HCT116 (cell line): ENCODE results near the gene SYCP1. TPM values are rescaled to one million over a fixed set of nuclear protein-coding genes. Genes with fewer than 3 reads are reported as not detected.

Source experiments
- ATAC-seq: fragments of 200-7000 bp; cut with Tn5 transposase; 2 replicates; pipeline ENCODE4 v1.9.1; 2020; ENCODE audit warnings: mild to moderate bottlenecking, moderate library complexity
- BruUV-seq: library from RNA; stranded (reverse); fragments of 400-500 nt; replicated peaks from 2 replicates; lab custom pipeline; 2021; lab: Mats Ljungman, UMichigan
- CTCF ChIA-PET: fragments of 300-600 bp; sonication (Branson Sonifier 250); formaldehyde crosslinking; loops from one replicate; lab custom pipeline; 2021; ENCODE audit warnings: antibody characterized with exemption; lab: Charles Lee
- POLR2A ChIA-PET: fragments of 300-600, 350-600 bp; sonication (Branson Sonifier 250); formaldehyde crosslinking; loops from one replicate; lab custom pipeline; 2021; ENCODE audit warnings: antibody characterized with exemption; lab: Charles Lee
- RAD21 ChIA-PET, 2 experiments: fragments of 300-600 bp; sonication (Branson Sonifier 250); formaldehyde crosslinking; loops; one replicate each; lab custom pipeline; 2023; ENCODE audit warnings: low total read pairs in 2 of 2; ENCODE audit not compliant: uncharacterized antibody in 2 of 2, unreplicated experiment in 2 of 2, low non-redundant PET in 1 of 2; lab: Charles Lee
- DNase-seq: peaks from one replicate; pipeline ENCODE4 v3.0.0-alpha.2; 2010; ENCODE audit warnings: low read depth, low spot score
- H2AFZ ChIP-seq: fragments of 200-600 bp; shearing (Covaris generic), sonication (generic); 2 replicates; pipeline ENCODE4 v1.6.1; 2017; ENCODE audit warnings: low read depth, mixed run types, mixed read lengths, antibody characterized with exemption, low read length; ENCODE audit not compliant: poor library complexity, severe bottlenecking
- H3K27ac ChIP-seq: 2 replicates; pipeline ENCODE4 v1.5.1; 2012; ENCODE audit warnings: low read depth, low read length
- H3K27me3 ChIP-seq: fragments of 200-600 bp; sonication (generic); 2 replicates; pipeline ENCODE4 v1.6.1; 2016; ENCODE audit warnings: mixed run types, low read length, mixed read lengths; ENCODE audit not compliant: insufficient read depth
- H3K36me3 ChIP-seq, 2 experiments: fragments of 200-500 bp in 1 of 2; fragments of 200-600 bp in 1 of 2; sonication (Bioruptor generic) in 1 of 2; sonication (generic) in 1 of 2; 2 replicates each; pipeline versions ENCODE4 v1.5.1 to v1.6.1; 2014 to 2016; ENCODE audit warnings: low read length in 2 of 2, inconsistent platforms in 1 of 2, mixed read lengths in 1 of 2, mixed run types in 1 of 2; ENCODE audit not compliant: insufficient read depth in 2 of 2, control insufficient read depth in 1 of 2
- H3K4me1 ChIP-seq, 2 experiments: fragments of 200-600 bp in 1 of 2; sonication (generic) in 1 of 2; 2 replicates each; pipeline versions ENCODE4 v1.5.1 to v1.6.1; 2012 to 2017; ENCODE audit warnings: low read length in 2 of 2, inconsistent platforms in 1 of 2, mild to moderate bottlenecking in 1 of 2, mixed read lengths in 1 of 2, mixed run types in 1 of 2, moderate library complexity in 1 of 2; ENCODE audit not compliant: insufficient read depth in 2 of 2, control insufficient read depth in 1 of 2
- H3K4me2 ChIP-seq: fragments of 200-600 bp; sonication (generic); 2 replicates; pipeline ENCODE4 v1.6.1; 2017; ENCODE audit warnings: mixed run types, low read length, mixed read lengths
- H3K4me3 ChIP-seq, 2 experiments: fragments of 200-600 bp in 1 of 2; sonication (generic) in 1 of 2; replicated peaks in 1 of 2; 2 replicates each; pipeline ENCODE4 v1.5.1; 2011 to 2016; ENCODE audit warnings: low read length in 2 of 2, control low read depth in 1 of 2, low read depth in 1 of 2, mild to moderate bottlenecking in 1 of 2, mixed read lengths in 1 of 2, mixed run types in 1 of 2
- H3K79me2 ChIP-seq: fragments of 200-600 bp; sonication (generic); 2 replicates; pipeline ENCODE4 v1.6.1; 2017; ENCODE audit warnings: mild to moderate bottlenecking, mixed run types, low read length, moderate library complexity, mixed read lengths; ENCODE audit not compliant: insufficient read depth
- H3K9ac ChIP-seq: fragments of 200-600 bp; sonication (generic); 2 replicates; pipeline ENCODE4 v1.6.1; 2016; ENCODE audit warnings: low read length, mixed read lengths
- H3K9me2 ChIP-seq: fragments of 200-600 bp; sonication (generic), shearing (Covaris generic); 2 replicates; pipeline ENCODE4 v1.6.1; 2017; ENCODE audit warnings: mixed run types, mild to moderate bottlenecking, moderate library complexity; ENCODE audit not compliant: insufficient read depth
- H3K9me3 ChIP-seq, 2 experiments: fragments of 200-500 bp in 1 of 2; fragments of 200-600 bp in 1 of 2; sonication (Bioruptor generic) in 1 of 2; sonication (generic) in 1 of 2; 2 replicates each; pipeline ENCODE4 v1.6.1; 2014 to 2017; ENCODE audit warnings: low read length in 2 of 2, mixed read lengths in 2 of 2, inconsistent platforms in 1 of 2, low read depth in 1 of 2, mild to moderate bottlenecking in 1 of 2, mixed run types in 1 of 2, moderate library complexity in 1 of 2; ENCODE audit not compliant: control insufficient read depth in 1 of 2, insufficient read depth in 1 of 2
- H4K20me1 ChIP-seq: fragments of 200-600 bp; sonication (generic), shearing (Covaris generic); 2 replicates; pipeline ENCODE4 v1.6.1; 2017; ENCODE audit warnings: mixed run types, mild to moderate bottlenecking, moderate library complexity; ENCODE audit not compliant: insufficient read depth
- MAX ChIP-seq: IDR thresholded peaks from 2 replicates; pipeline ENCODE4 v1.6.1; 2012
- RAD21 ChIP-seq: IDR thresholded peaks from 2 replicates; pipeline ENCODE4 v1.6.1; 2012; ENCODE audit warnings: low read depth, mild to moderate bottlenecking
- SRF ChIP-seq: IDR thresholded peaks from 2 replicates; pipeline ENCODE4 v1.6.1; 2012; ENCODE audit warnings: low read depth
- intact Hi-C: fragments of 100-400 bp; cut with micrococcal nuclease; formaldehyde crosslinking; loops from 2 replicates; pipeline ENCODE4 v1.10.0; 2022
- total RNA-seq: library from RNA; stranded (reverse); gene quantifications from one replicate; pipeline ENCODE4 v1.2.1, GENCODE V29; 2021; ENCODE audit not compliant: unreplicated experiment
- TF ChIP-seq, protein P1 (sequence below), 3 experiments: fragments of 200-600 bp in 1 of 3; sonication (generic) in 1 of 3; IDR thresholded peaks in 2 of 3; conservative IDR thresholded peaks in 1 of 3; 2 replicates each; pipeline ENCODE4 v1.5.1; 2012 to 2017; ENCODE audit warnings: low read depth in 2 of 3, low read length in 2 of 3, antibody characterized with exemption in 1 of 3, borderline replicate concordance in 1 of 3, control low read depth in 1 of 3, mild to moderate bottlenecking in 1 of 3, mixed read lengths in 1 of 3, mixed run types in 1 of 3, moderate library complexity in 1 of 3; ENCODE audit not compliant: insufficient read depth in 1 of 3

The SYCP1 gene
- total RNA-seq, 1 experiment from 2014 or later = not detected

- Histone ChIP-seq H3K36me3 (no peaks in the 10 kb centered on the region), H3K9me3 (no peaks in the 10 kb centered on the region), H3K9me2 (no peaks in the 10 kb centered on the region), H3K27ac (no peak overlapping the region), H3K4me3 (no peak overlapping the region), H3K4me2 (no peak overlapping the region)
- DNase-seq (no peak), ATAC-seq (no peak)
- no TSS peak for BruUV-seq
- ChIA-PET CTCF (interaction anchor here (0.9 kb wide), 1 partner anchor 16 kb away, joined by 3 read pairs; no protein-coding TSS in a partner anchor), POLR2A (no interaction called here), RAD21 (no interaction called here)
- intact Hi-C loops = no loop called here
- TF ChIP-seq MAX = no peak
- TF ChIP-seq, all 23 proteins: peak for 0
- Histone ChIP-seq H2AFZ (no peak overlapping the region), H3K27me3 (no peaks in the 10 kb centered on the region), H4K20me1 (no peaks in the 10 kb centered on the region), H3K79me2 (no peaks in the 10 kb centered on the region), H3K4me1 (no peaks in the 10 kb centered on the region), H3K9ac (no peak overlapping the region)
Observed at GRCh38 chr1:115036814-115037507, 182.3 kb downstream of the SYCP1 start.

- DNase-seq (no peak), ATAC-seq (peak; percentile 66)
- Histone ChIP-seq H3K9ac (no peak overlapping the region), H3K9me3 (no peaks in the 10 kb centered on the region), H3K79me2 (no peaks in the 10 kb centered on the region), H3K4me2 (no peak overlapping the region), H3K36me3 (no peaks in the 10 kb centered on the region), H3K9me2 (no peaks in the 10 kb centered on the region), H3K27ac (no peak overlapping the region), H4K20me1 (no peaks in the 10 kb centered on the region), H3K4me3 (no peak overlapping the region), H3K27me3 (no peaks in the 10 kb centered on the region), H2AFZ (no peak overlapping the region), H3K4me1 (no peaks in the 10 kb centered on the region)
- ChIA-PET CTCF (interaction anchor here (1.0 to 6.0 kb wide), 11 partner anchors 9 to 1063 kb away, joined by 3 to 35 read pairs (median 4); partner anchors contain the start of genes BCAS2 and DENND2C), RAD21 (no interaction called here), POLR2A (no interaction called here)
- intact Hi-C loops = loop anchor here (5.0 to 10.0 kb wide), 2 partner anchors 286 to 1063 kb away; partner anchors contain the start of genes CSDE1 and OLFML3
- no TSS peak for BruUV-seq
- TF ChIP-seq RAD21 = peak; percentile 38; the same call in 1 of the 2 replicates
- TF ChIP-seq, protein P1, sequence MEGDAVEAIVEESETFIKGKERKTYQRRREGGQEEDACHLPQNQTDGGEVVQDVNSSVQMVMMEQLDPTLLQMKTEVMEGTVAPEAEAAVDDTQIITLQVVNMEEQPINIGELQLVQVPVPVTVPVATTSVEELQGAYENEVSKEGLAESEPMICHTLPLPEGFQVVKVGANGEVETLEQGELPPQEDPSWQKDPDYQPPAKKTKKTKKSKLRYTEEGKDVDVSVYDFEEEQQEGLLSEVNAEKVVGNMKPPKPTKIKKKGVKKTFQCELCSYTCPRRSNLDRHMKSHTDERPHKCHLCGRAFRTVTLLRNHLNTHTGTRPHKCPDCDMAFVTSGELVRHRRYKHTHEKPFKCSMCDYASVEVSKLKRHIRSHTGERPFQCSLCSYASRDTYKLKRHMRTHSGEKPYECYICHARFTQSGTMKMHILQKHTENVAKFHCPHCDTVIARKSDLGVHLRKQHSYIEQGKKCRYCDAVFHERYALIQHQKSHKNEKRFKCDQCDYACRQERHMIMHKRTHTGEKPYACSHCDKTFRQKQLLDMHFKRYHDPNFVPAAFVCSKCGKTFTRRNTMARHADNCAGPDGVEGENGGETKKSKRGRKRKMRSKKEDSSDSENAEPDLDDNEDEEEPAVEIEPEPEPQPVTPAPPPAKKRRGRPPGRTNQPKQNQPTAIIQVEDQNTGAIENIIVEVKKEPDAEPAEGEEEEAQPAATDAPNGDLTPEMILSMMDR (IDR thresholded peaks at IDR 0.05 in 2 of 3, conservative IDR thresholded peaks at IDR 0.05 in 1 of 3; ENCODE audit: borderline replicate concordance in 1 of 3, insufficient read depth in 1 of 3, low read depth in 2 of 3, low read length in 2 of 3) = peak; percentile 23 to 47 (median 41); a peak in 4 of 6 replicates
- TF ChIP-seq SRF = no peak
Observed at GRCh38 chr1:115040501-115040900, 185.8 kb downstream of the SYCP1 start.
